Right lobe of liver (tissue), 6 donors: ENCODE data around the gene MOSPD2. TPM values are rescaled to one million over a fixed set of nuclear protein-coding genes. Genes with fewer than 3 reads are reported as not detected.

Experiments
- ATAC-seq, 4 donors: fragments of 200-7000 bp; cut with Tn5 transposase; one replicate each; pipeline ENCODE4 v1.9.1; 2020; ENCODE audit warnings: mild to moderate bottlenecking in 4 of 4, moderate library complexity in 4 of 4
- DNase-seq, 3 donors: peaks; one replicate each; pipeline ENCODE4 v3.0.0-alpha.2; 2020
- H3K27ac ChIP-seq, 3 donors: fragments of 200-600 bp; one replicate each; pipeline ENCODE4 v1.8.0; 2022
- H3K27me3 ChIP-seq, 2 donors: fragments of 200-600 bp; one replicate each; pipeline ENCODE4 v1.8.0; 2022
- H3K36me3 ChIP-seq, 4 donors: fragments of 200-600 bp; sonication (generic) in 1 of 4; one replicate each; pipeline versions ENCODE4 v1.5.1 to v1.8.0; 2017 to 2022; ENCODE audit warnings: control low read depth in 1 of 4
- H3K4me1 ChIP-seq, 4 donors: fragments of 200-600 bp; sonication (generic) in 1 of 4; one replicate each; pipeline versions ENCODE4 v1.5.1 to v1.8.0; 2017 to 2022; ENCODE audit warnings: control low read depth in 1 of 4
- H3K4me3 ChIP-seq, 3 donors: fragments of 200-600 bp; one replicate each; pipeline ENCODE4 v1.8.0; 2022
- H3K9me3 ChIP-seq, 4 donors: fragments of 200-600 bp; sonication (generic) in 1 of 4; one replicate each; pipeline versions ENCODE4 v1.5.1 to v1.8.0; 2017 to 2022; ENCODE audit warnings: control low read depth in 1 of 4
- POLR2A ChIP-seq: fragments of 450-650 bp; IDR thresholded peaks from one replicate; pipeline ENCODE4 v1.6.1; 2017; ENCODE audit warnings: antibody characterized with exemption, mild to moderate bottlenecking
- WGBS: methylation state at CpG from one replicate; pipeline ENCODE4 v1.1.6; 2018; ENCODE audit warnings: low coverage, low lambda C conversion rate; ENCODE audit not compliant: insufficient coverage; ENCODE audit errors: missing lambda C conversion rate; 5-methylcytosine and 5-hydroxymethylcytosine counted together
- intact Hi-C, 2 donors: fragments of 100-400 bp; cut with DNase I; formaldehyde crosslinking; loops; one replicate each; pipeline versions ENCODE4 v1.11.2 to v1.14.1; 2022
- total RNA-seq, 6 experiments: library from RNA; depleted of rRNA in 2 of 6; stranded (reverse); fragments of >200 nt in 2 of 6; fragmentation: NEBNext Ultra II Directional in 3 of 6; extraction: Animal tissue kit (Norgen Biotek cat#: 25700) in 3 of 6; gene quantifications; one replicate each; pipeline versions ENCODE4 v1.1.0 to v1.2.4, GENCODE V29; 2016 to 2023
- TF ChIP-seq, protein P1 (sequence below), 4 donors: fragments of 200-600 bp in 3 of 4; fragments of 450-650 bp in 1 of 4; IDR thresholded peaks; one replicate each; pipeline versions ENCODE4 v1.5.1 to v1.8.0; 2016 to 2022; ENCODE audit warnings: antibody characterized with exemption in 4 of 4, mild to moderate bottlenecking in 2 of 4
- donor health status: DM: no; HTN: yes; CAD: no.
- donor health status: DM: no; HTN: no; CAD: no.
- donor health status: DM: no; HTN: no; CAD: no.
- donor health status: DM: no; HTN: yes; CAD: no.
- donor health status: DM: no; HTN: yes; CAD: no.

Gene MOSPD2
- total RNA-seq, 6 experiments from 2014 or later, result 3.8 to 14.8 (median 8.7) TPM

DNA sequence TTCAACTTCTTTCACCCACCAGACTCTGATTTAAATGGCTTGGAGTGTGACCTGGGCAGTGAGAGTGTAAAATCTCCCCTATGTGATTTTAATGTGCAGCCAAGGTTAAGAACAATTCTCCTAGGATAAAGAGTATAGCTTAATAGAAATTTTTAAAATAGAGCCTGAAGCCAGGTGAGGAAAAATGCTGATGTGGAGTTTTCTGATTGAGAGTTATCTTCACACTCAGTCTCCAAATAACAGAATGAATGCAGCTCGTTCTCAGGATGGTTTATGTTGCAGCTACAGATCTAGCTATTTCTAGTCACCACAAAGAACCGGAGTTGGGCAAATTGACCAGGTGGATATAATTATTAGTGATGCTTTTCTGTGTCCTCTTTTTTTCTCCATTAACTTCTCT, 70.7 kb downstream of the MOSPD2 start:
- Histone ChIP-seq H3K36me3 (no peaks in the 10 kb centered on the region), H3K27me3 (no peaks in the 10 kb centered on the region), H3K4me1 (no peaks in the 10 kb centered on the region), H3K4me3 (no peak overlapping the region), H3K9me3 (no peaks in the 10 kb centered on the region), H3K27ac (no peak overlapping the region)
- WGBS, result 34% methylated on average over 2 of the region's 2 CpGs
- no peak for ATAC-seq
- TF ChIP-seq POLR2A, result no peak
- TF ChIP-seq, protein P1, sequence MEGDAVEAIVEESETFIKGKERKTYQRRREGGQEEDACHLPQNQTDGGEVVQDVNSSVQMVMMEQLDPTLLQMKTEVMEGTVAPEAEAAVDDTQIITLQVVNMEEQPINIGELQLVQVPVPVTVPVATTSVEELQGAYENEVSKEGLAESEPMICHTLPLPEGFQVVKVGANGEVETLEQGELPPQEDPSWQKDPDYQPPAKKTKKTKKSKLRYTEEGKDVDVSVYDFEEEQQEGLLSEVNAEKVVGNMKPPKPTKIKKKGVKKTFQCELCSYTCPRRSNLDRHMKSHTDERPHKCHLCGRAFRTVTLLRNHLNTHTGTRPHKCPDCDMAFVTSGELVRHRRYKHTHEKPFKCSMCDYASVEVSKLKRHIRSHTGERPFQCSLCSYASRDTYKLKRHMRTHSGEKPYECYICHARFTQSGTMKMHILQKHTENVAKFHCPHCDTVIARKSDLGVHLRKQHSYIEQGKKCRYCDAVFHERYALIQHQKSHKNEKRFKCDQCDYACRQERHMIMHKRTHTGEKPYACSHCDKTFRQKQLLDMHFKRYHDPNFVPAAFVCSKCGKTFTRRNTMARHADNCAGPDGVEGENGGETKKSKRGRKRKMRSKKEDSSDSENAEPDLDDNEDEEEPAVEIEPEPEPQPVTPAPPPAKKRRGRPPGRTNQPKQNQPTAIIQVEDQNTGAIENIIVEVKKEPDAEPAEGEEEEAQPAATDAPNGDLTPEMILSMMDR (IDR thresholded peaks at IDR 0.05), result no peak
- no peak for DNase-seq
- intact Hi-C loops, result no loop called here

DNA sequence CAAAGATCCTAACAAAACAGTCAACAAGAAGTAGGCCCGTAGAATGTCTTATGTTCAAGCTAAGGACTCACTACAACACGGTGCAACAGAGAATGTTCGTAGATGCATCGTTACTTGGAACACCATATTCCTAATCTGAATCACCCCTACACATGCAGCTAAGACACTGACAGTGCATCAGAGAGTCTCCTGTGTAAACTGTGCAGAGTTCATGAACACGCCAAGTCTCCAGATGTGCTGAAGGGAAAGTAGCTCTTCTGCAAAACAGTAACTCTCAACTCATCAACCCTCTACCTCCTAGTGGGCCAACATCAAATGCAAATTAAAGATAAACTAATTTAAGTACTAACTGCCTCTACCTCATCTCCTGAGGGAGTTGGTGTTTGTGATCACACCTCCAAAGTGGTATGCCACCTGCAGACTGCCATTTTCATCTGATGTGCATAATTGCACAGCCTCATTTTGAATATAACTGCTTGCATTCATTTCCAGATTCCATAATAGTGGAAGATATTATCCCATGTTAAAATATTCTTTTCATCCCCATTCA, 73.5 kb downstream of the MOSPD2 start:
- Histone ChIP-seq H3K27me3 (no peaks in the 10 kb centered on the region), H3K36me3 (no peaks in the 10 kb centered on the region), H3K9me3 (no peaks in the 10 kb centered on the region), H3K27ac (no peak overlapping the region), H3K4me3 (no peak overlapping the region), H3K4me1 (no peaks in the 10 kb centered on the region)
- TF ChIP-seq, protein P1 (IDR thresholded peaks at IDR 0.05), result no peak
- no peak for TF ChIP-seq POLR2A
- ATAC-seq, result no peak
- DNase-seq, result no peak
- intact Hi-C loops, result no loop called here
- 71% methylated on average over 5 of the region's 5 CpGs for WGBS

DNA sequence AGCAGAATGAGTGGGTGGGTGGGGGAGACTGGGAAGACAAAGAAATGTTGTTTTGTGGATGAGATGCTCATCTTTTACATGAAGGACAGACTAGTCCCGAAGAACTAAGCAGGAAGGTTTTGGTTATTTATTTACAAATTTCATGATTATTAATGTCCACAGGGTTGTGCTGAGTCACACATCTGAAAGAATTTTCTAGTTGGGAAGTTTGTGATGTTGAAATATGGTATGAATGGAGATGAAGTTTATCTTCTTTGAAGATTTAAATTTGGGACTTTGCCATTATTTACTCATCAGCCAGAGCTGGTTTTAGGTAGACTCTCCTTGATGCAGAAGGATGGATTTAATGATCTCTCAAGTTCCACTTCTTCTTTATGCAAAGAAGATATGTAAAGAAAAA, 75.5 kb downstream of the MOSPD2 start:
- no peak for ATAC-seq

DNA sequence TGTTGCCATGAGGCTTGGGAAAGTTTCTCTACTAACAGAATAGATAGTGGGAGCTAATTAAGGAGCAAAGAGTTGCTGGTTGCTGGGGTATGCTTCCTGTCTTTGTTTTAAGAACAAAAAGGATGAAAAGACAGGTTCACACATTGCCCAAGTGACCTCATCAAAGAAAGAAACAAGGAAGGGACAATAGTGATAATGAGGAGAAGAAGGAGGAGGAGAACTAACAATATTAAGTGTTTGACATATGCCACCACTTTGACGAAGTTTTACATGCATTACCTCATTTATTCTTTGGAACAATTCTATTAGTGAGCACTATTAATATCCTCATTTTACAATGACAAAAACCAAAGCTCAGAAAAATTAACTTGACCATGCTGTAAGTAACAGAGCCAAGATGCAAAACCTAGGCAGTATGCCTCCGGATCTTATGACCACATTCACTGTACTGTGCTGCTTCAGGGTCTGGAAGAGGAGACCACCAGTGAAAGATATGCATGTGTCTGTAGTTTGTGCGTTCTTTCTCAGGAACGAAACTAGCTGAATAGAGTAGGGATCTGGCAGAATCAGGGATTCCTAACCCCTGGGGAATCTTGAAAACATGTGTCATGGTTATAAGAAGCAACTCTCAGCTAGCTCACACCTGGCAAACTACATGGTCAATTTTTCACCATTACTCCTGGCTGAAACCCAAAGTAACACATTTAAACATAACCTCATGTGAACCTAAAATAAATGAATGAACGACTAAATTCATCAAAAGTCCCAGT, 83.8 kb downstream of the MOSPD2 start:
- no peak for TF ChIP-seq POLR2A
- TF ChIP-seq, protein P1 (IDR thresholded peaks at IDR 0.05), result no peak
- DNase-seq (no peak), ATAC-seq (no peak)
- Histone ChIP-seq H3K27me3 (no peaks in the 10 kb centered on the region), H3K27ac (no peak overlapping the region), H3K36me3 (no peaks in the 10 kb centered on the region), H3K4me1 (no peaks in the 10 kb centered on the region), H3K4me3 (no peak overlapping the region), H3K9me3 (no peaks in the 10 kb centered on the region)
- intact Hi-C loops, result no loop called here
- 22% methylated on average over 5 of the region's 5 CpGs for WGBS

More for the DNA sequence above, 75.5 kb downstream of the MOSPD2 start:
- no peak for DNase-seq
- no peaks in the 10 kb centered on the region for H3K9me3 ChIP-seq
- 29% methylated on average over 1 of the region's 1 CpG for WGBS
- no peaks in the 10 kb centered on the region for H3K36me3 ChIP-seq
- H3K27me3 ChIP-seq, result no peaks in the 10 kb centered on the region
- intact Hi-C loops, result no loop called here
- H3K27ac ChIP-seq, result no peak overlapping the region
- H3K4me3 ChIP-seq, result no peak overlapping the region
- TF ChIP-seq, protein P1 (IDR thresholded peaks at IDR 0.05), result no peak
- TF ChIP-seq POLR2A, result no peak
- H3K4me1 ChIP-seq, result no peaks in the 10 kb centered on the region
